Glutamatergic neuron (in vitro differentiated cells): ENCODE results near the gene CROCC2. TPM values are rescaled to one million over a fixed set of nuclear protein-coding genes. Genes with fewer than 3 reads are reported as not detected.

Experiments
- DNase-seq: peaks from one replicate; pipeline ENCODE4 v3.0.0; 2022
- H3K27ac Mint-ChIP-seq: one replicate; pipeline ENCODE4 v1.8.0; 2020; ENCODE audit warnings: mild to moderate bottlenecking, mixed read lengths, inconsistent platforms; ENCODE audit not compliant: unreplicated experiment
- H3K27me3 Mint-ChIP-seq: one replicate; pipeline ENCODE4 v1.8.0; 2020; ENCODE audit warnings: mild to moderate bottlenecking, moderate library complexity, mixed read lengths, inconsistent platforms; ENCODE audit not compliant: unreplicated experiment
- H3K36me3 Mint-ChIP-seq: one replicate; pipeline ENCODE4 v1.8.0; 2020; ENCODE audit warnings: mild to moderate bottlenecking, mixed read lengths, inconsistent platforms; ENCODE audit not compliant: unreplicated experiment
- H3K4me1 Mint-ChIP-seq: one replicate; pipeline ENCODE4 v1.8.0; 2020; ENCODE audit warnings: mild to moderate bottlenecking, low read depth, mixed read lengths, inconsistent platforms; ENCODE audit not compliant: unreplicated experiment
- H3K4me3 Mint-ChIP-seq: one replicate; pipeline ENCODE4 v1.8.0; 2020; ENCODE audit warnings: mild to moderate bottlenecking, mixed read lengths, inconsistent platforms; ENCODE audit not compliant: unreplicated experiment
- H3K9me3 Mint-ChIP-seq: one replicate; pipeline ENCODE4 v1.8.0; 2020; ENCODE audit warnings: mild to moderate bottlenecking, moderate library complexity, mixed read lengths, inconsistent platforms; ENCODE audit not compliant: unreplicated experiment
- CTCF ChIP-seq: fragments of 200-600 bp; sonication (generic); IDR thresholded peaks from one replicate; pipeline ENCODE4 v1.5.0; 2021; ENCODE audit not compliant: partially characterized antibody, unreplicated experiment
- total RNA-seq: library from RNA; stranded (reverse); fragmentation: NEBNext Ultra II Directional; extraction: Animal tissue kit (Norgen Biotek cat#: 25700); gene quantifications from one replicate; pipeline ENCODE4 v1.2.1, GENCODE V29; 2021; ENCODE audit not compliant: unreplicated experiment

Gene CROCC2
- total RNA-seq, 1 donor from 2014 or later: not detected

DNA sequence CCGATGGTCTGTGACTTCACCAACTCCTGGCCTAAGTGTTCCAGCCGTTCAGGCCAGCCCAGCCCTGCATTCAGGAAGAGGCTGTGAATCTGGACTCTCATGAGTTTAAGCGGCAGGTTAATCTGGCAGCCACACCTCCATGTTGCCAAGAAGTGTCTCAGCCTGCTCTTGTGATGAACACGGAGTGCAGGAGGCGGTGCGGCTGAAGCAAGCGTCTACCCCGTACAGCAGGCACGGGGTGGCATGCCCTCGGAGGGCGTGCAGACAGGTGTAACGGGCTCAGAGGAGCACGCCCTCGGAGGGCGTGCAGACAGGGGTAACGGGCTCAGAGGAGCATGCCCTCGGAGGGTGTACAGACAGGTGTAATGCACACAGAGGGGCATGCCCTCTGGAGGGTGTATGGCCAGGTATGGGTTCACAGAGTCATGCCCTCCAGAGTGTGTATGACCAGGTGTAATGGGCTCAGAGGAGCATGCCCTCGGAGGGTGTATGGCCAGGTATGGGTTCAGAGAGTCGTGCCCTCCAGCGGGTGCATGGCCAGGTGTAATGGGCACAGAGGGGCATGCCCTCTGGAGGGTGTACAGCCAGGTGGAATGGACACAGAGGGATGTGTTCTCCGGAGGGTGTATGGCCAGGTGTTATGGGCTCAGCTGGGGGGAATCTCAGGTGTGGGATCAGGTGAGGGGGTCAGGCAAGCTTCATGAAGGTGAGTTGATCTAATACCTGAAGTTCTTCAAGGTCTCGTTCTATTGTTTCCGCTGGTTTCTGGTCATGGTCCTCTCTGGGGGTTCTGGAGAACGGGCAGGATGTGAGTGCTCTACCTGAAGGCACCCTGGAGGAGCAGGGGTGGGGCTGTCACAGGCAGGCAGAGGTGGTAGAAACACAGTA lies 22.6 kb downstream of the CROCC2 start:
- Mint-ChIP-seq H3K36me3 (peaks cover 7% of the 10 kb centered on the region), H3K27ac (peak overlapping the region; percentile 43), H3K4me1 (peaks cover 4% of the 10 kb centered on the region), H3K27me3 (peaks cover 8% of the 10 kb centered on the region), H3K4me3 (no peak overlapping the region), H3K9me3 (peaks cover 4% of the 10 kb centered on the region)
- DNase-seq: no peak
- no peak for TF ChIP-seq CTCF

DNA sequence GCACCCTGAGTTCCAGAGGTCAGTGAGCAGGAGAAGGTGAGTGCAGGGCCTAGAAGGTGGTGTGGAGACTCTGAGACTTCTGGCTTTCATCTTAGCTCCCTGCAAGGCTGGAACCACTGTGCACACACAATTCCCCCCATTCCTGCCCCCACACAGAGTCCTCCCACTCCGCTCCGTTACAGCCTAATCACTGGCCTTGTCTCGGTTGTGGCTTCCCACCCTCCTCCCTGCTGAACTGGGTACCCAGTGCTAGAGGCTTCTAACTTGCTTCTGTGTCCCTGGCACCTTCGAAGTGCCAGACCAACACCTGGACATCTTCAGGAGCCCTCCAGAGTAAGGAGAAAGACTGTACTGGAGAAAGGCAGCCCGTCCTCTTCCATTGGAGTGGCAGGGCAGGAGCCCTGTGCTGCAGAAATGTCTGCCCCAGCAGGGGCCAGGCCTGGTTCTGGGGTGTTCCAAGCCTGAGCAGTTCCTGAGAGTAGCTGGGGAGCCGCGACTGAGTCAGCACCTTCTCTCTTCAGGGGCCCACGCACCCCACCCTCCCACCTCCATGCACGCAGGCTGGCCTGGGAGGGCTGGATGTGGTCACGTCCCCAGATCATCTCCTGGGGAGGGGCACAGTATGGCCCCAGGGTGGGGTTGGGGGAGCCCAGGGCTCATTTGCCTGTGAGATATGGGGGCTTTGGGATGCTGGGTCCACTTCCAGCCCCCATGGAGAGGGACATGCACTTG lies 23.4 kb downstream of the CROCC2 start:
- peaks cover 7% of the 10 kb centered on the region for H3K36me3 Mint-ChIP-seq
- no peak overlapping the region for H3K4me3 Mint-ChIP-seq
- TF ChIP-seq CTCF: no peak
- H3K4me1 Mint-ChIP-seq: peaks cover 4% of the 10 kb centered on the region
- peaks cover 9% of the 10 kb centered on the region for H3K27me3 Mint-ChIP-seq
- H3K9me3 Mint-ChIP-seq: peaks cover 4% of the 10 kb centered on the region
- DNase-seq: no peak
- no peak overlapping the region for H3K27ac Mint-ChIP-seq

DNA sequence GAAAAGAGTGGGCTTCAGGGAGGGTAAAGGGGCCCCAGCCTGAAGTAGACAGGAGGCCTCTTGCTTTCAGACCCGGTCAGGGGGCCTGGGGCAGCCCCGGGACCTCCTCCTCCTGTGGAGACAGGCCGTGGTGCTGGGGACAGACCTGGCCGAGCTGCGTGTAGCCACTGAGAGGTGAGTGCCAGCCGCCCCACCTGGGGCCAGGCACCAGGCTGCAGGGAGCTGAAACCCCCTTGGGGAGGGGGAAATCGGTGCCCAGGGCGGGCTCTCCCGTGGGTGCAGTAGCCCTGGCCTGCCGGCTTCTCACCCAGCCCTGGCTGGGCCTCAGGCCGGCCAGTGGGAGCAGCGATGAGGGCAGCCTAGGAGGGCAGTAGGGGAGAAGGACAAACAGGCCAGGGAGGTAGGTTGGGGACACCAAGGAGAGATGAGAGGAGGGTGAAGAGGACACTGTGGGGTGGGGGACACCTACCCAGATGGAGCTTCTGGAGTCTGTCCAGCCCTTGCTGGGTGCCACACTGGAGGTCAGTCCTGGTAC lies 24.0 kb downstream of the CROCC2 start:
- Mint-ChIP-seq H3K4me1 (peaks cover 4% of the 10 kb centered on the region), H3K4me3 (no peak overlapping the region), H3K36me3 (peaks cover 7% of the 10 kb centered on the region), H3K27me3 (peaks cover 10% of the 10 kb centered on the region), H3K9me3 (peaks cover 4% of the 10 kb centered on the region), H3K27ac (no peak overlapping the region)
- DNase-seq: no peak
- TF ChIP-seq CTCF: no peak

DNA sequence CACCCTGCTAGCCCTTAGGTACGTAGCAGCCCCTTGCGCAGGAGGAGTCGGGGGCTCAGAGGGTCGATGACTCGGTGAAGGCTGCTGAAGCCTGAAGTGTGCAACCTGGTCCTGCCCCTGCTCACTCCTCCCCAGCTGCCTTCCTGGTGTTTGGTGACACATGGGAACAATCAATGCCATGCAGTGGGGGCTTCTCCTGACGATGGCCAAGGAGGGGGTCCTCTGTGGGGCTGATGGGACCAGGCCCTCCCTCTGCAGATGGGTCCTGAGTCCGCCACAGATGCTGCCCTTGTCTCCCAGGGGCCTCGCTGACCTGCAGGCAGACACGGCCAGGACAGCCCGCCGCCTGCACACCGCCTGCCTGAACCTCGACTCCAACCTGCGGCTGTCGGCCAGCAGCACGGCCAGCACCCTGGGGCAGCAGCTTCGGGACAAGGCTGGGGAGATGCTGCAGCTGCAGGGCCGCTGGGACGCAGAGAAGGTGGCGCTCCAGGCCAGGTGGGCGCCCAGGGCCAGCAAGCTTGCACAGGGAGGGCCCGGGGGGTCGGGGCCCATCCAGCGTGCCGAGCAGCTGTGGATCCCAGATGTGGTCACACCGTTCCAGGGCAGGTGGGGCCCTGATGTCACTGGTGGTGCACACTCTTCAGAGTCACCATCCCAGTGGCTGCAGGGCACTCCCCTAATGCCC lies 24.6 kb downstream of the CROCC2 start:
- Mint-ChIP-seq H3K36me3 (peaks cover 10% of the 10 kb centered on the region), H3K27ac (no peak overlapping the region), H3K27me3 (peaks cover 10% of the 10 kb centered on the region), H3K4me3 (no peak overlapping the region), H3K4me1 (peaks cover 4% of the 10 kb centered on the region), H3K9me3 (peaks cover 4% of the 10 kb centered on the region)
- no peak for TF ChIP-seq CTCF
- DNase-seq: no peak
